Keratinocyte (primary cell): ENCODE results near the gene TBCB.

Experiments used
- EZH2 ChIP-seq: IDR thresholded peaks from one replicate; pipeline ENCODE4 v1.6.1; 2012; ENCODE audit warnings: inconsistent platforms, mild to moderate bottlenecking, low read length, moderate library complexity
- TF ChIP-seq, protein P1 (sequence below), 3 experiments: IDR thresholded peaks in 1 of 3; conservative IDR thresholded peaks in 1 of 3; optimal IDR thresholded peaks in 1 of 3; 2 replicates in 2 of 3; 3 replicates in 1 of 3; pipeline versions ENCODE3 to v1.5.1; 2011; ENCODE audit warnings: low read length in 3 of 3, mild to moderate bottlenecking in 3 of 3, moderate library complexity in 2 of 3, control low read depth in 1 of 3, inconsistent platforms in 1 of 3; ENCODE audit not compliant: insufficient read depth in 2 of 3; ENCODE audit errors: extremely low read depth in 1 of 3

DNA sequence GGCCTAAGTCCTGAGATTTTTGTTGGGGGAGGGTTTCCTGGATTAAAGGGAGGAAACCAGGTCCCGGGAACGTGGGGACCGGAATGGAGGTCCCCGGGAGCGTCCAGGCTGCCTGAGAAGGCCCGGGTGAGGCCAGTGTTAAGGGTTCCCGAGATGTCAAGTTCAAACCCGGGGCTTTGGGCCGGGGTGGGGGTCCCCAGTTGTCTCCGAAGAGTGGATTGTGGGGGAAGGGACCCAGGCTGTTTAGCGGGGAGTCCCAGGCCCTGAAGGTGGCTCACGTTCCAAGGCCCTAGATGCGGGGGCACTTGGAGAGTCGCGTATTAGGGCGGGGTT lies 36.7 kb downstream of the TBCB start:
- TF ChIP-seq, protein P1, sequence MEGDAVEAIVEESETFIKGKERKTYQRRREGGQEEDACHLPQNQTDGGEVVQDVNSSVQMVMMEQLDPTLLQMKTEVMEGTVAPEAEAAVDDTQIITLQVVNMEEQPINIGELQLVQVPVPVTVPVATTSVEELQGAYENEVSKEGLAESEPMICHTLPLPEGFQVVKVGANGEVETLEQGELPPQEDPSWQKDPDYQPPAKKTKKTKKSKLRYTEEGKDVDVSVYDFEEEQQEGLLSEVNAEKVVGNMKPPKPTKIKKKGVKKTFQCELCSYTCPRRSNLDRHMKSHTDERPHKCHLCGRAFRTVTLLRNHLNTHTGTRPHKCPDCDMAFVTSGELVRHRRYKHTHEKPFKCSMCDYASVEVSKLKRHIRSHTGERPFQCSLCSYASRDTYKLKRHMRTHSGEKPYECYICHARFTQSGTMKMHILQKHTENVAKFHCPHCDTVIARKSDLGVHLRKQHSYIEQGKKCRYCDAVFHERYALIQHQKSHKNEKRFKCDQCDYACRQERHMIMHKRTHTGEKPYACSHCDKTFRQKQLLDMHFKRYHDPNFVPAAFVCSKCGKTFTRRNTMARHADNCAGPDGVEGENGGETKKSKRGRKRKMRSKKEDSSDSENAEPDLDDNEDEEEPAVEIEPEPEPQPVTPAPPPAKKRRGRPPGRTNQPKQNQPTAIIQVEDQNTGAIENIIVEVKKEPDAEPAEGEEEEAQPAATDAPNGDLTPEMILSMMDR (optimal IDR thresholded peaks at IDR 0.05 in 1 of 3, IDR thresholded peaks at IDR 0.05 in 1 of 3, conservative IDR thresholded peaks at IDR 0.05 in 1 of 3; ENCODE audit: extremely low read depth in 1 of 3, insufficient read depth in 2 of 3, low read length in 3 of 3): no peak
- TF ChIP-seq EZH2: no peak
